Measurements from ENCODE around the gene GRM8.

DNA sequence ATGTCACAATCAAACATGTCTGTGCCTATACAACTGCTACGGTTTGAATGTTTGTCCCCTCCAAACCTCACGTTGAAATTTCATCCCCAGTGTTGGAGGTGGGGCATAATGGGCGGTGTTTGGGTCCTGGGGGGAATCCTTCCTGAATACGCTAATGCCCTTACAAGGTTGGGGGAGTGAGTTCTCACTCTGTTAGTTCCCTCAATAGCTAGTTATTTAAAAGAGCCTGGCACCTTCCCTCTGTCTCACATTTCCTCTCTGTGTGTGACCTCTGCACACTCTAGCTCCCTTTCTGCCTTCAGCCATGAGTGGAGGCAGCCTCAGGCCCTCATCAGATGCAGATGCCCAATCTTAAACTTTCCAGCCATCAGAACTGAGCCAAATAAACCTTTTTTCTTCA is 129.5 kb downstream of the GRM8 start:
- TF ChIP-seq ZNF274 (IDR thresholded peaks at IDR 0.05; ENCODE audit: low read length) (no peak), ZNF274 (tag by site-specific recombination; IDR thresholded peaks at IDR 0.05; ENCODE audit: borderline replicate concordance) (no peak), ZNF121 (tag by site-specific recombination; IDR thresholded peaks at IDR 0.05) (no peak), ZNF24 (tag by site-specific recombination; IDR thresholded peaks at IDR 0.05) (no peak), ZNF621 (tag by site-specific recombination; IDR thresholded peaks at IDR 0.05) (no peak), KLF9 (tag by site-specific recombination; IDR thresholded peaks at IDR 0.05; ENCODE audit: low read depth) (no peak), ZBTB20 (tag by site-specific recombination; IDR thresholded peaks at IDR 0.05) (no peak)
- TF ChIP-seq, protein P1, sequence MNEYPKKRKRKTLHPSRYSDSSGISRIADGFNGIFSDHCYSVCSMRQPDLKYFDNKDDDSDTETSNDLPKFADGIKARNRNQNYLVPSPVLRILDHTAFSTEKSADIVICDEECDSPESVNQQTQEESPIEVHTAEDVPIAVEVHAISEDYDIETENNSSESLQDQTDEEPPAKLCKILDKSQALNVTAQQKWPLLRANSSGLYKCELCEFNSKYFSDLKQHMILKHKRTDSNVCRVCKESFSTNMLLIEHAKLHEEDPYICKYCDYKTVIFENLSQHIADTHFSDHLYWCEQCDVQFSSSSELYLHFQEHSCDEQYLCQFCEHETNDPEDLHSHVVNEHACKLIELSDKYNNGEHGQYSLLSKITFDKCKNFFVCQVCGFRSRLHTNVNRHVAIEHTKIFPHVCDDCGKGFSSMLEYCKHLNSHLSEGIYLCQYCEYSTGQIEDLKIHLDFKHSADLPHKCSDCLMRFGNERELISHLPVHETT (tag by site-specific recombination; IDR thresholded peaks at IDR 0.05) = no peak
- TF ChIP-seq, protein P2, sequence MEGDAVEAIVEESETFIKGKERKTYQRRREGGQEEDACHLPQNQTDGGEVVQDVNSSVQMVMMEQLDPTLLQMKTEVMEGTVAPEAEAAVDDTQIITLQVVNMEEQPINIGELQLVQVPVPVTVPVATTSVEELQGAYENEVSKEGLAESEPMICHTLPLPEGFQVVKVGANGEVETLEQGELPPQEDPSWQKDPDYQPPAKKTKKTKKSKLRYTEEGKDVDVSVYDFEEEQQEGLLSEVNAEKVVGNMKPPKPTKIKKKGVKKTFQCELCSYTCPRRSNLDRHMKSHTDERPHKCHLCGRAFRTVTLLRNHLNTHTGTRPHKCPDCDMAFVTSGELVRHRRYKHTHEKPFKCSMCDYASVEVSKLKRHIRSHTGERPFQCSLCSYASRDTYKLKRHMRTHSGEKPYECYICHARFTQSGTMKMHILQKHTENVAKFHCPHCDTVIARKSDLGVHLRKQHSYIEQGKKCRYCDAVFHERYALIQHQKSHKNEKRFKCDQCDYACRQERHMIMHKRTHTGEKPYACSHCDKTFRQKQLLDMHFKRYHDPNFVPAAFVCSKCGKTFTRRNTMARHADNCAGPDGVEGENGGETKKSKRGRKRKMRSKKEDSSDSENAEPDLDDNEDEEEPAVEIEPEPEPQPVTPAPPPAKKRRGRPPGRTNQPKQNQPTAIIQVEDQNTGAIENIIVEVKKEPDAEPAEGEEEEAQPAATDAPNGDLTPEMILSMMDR (tag by site-specific recombination; IDR thresholded peaks at IDR 0.05) = no peak
- TF ChIP-seq, protein P3, sequence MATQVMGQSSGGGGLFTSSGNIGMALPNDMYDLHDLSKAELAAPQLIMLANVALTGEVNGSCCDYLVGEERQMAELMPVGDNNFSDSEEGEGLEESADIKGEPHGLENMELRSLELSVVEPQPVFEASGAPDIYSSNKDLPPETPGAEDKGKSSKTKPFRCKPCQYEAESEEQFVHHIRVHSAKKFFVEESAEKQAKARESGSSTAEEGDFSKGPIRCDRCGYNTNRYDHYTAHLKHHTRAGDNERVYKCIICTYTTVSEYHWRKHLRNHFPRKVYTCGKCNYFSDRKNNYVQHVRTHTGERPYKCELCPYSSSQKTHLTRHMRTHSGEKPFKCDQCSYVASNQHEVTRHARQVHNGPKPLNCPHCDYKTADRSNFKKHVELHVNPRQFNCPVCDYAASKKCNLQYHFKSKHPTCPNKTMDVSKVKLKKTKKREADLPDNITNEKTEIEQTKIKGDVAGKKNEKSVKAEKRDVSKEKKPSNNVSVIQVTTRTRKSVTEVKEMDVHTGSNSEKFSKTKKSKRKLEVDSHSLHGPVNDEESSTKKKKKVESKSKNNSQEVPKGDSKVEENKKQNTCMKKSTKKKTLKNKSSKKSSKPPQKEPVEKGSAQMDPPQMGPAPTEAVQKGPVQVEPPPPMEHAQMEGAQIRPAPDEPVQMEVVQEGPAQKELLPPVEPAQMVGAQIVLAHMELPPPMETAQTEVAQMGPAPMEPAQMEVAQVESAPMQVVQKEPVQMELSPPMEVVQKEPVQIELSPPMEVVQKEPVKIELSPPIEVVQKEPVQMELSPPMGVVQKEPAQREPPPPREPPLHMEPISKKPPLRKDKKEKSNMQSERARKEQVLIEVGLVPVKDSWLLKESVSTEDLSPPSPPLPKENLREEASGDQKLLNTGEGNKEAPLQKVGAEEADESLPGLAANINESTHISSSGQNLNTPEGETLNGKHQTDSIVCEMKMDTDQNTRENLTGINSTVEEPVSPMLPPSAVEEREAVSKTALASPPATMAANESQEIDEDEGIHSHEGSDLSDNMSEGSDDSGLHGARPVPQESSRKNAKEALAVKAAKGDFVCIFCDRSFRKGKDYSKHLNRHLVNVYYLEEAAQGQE (tag by site-specific recombination; IDR thresholded peaks at IDR 0.05) = no peak
- TF ChIP-seq, protein P4, sequence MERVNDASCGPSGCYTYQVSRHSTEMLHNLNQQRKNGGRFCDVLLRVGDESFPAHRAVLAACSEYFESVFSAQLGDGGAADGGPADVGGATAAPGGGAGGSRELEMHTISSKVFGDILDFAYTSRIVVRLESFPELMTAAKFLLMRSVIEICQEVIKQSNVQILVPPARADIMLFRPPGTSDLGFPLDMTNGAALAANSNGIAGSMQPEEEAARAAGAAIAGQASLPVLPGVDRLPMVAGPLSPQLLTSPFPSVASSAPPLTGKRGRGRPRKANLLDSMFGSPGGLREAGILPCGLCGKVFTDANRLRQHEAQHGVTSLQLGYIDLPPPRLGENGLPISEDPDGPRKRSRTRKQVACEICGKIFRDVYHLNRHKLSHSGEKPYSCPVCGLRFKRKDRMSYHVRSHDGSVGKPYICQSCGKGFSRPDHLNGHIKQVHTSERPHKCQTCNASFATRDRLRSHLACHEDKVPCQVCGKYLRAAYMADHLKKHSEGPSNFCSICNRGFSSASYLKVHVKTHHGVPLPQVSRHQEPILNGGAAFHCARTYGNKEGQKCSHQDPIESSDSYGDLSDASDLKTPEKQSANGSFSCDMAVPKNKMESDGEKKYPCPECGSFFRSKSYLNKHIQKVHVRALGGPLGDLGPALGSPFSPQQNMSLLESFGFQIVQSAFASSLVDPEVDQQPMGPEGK (tag by site-specific recombination; IDR thresholded peaks at IDR 0.05) = no peak
- TF ChIP-seq, protein P5, sequence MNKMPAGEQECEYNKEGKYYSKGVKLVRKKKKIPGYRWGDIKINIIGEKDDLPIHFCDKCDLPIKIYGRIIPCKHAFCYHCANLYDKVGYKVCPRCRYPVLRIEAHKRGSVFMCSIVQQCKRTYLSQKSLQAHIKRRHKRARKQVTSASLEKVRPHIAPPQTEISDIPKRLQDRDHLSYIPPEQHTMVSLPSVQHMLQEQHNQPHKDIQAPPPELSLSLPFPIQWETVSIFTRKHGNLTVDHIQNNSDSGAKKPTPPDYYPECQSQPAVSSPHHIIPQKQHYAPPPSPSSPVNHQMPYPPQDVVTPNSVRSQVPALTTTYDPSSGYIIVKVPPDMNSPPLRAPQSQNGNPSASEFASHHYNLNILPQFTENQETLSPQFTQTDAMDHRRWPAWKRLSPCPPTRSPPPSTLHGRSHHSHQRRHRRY (tag by site-specific recombination; IDR thresholded peaks at IDR 0.05) = no peak
